ENCODE measurements around the gene FBXO30. TPM values are rescaled to one million over a fixed set of nuclear protein-coding genes. Genes with fewer than 3 reads are reported as not detected.

Gene FBXO30
- 1.7 TPM for polyA plus RNA-seq (2012; ENCODE audit: low read depth, missing spikeins)

GRCh38 chr6:145814501-145815308 lies at the start of gene FBXO30:
Gene FBXO30, minus strand, starts transcription at chr6:145814795. Its CDS starts 8,390 bp downstream, at chr6:145806405.
- peak; percentile 72 for DNase-seq (ENCODE audit: insufficient read length, low spot score)
- TF ChIP-seq POLR2AphosphoS5 (IDR thresholded peaks at IDR 0.05; ENCODE audit: low read depth, low read length) (peak; percentile 73), POU2F2 (IDR thresholded peaks at IDR 0.05; ENCODE audit: low read depth, low read length) (no peak), PAX5 (IDR thresholded peaks at IDR 0.05; ENCODE audit: insufficient read depth, low read length, severe bottlenecking) (no peak), POLR2A (IDR thresholded peaks at IDR 0.05; ENCODE audit: low read depth, low read length) (peak; percentile 57; the same call in 1 of the 2 replicates), TAF1 (IDR thresholded peaks at IDR 0.05; ENCODE audit: low read depth, low read length) (no peak; the same call in 1 of the 2 replicates), SPI1 (IDR thresholded peaks at IDR 0.05; ENCODE audit: low read depth, low read length) (no peak)
- peak; percentile 94 for FAIRE-seq

DNA sequence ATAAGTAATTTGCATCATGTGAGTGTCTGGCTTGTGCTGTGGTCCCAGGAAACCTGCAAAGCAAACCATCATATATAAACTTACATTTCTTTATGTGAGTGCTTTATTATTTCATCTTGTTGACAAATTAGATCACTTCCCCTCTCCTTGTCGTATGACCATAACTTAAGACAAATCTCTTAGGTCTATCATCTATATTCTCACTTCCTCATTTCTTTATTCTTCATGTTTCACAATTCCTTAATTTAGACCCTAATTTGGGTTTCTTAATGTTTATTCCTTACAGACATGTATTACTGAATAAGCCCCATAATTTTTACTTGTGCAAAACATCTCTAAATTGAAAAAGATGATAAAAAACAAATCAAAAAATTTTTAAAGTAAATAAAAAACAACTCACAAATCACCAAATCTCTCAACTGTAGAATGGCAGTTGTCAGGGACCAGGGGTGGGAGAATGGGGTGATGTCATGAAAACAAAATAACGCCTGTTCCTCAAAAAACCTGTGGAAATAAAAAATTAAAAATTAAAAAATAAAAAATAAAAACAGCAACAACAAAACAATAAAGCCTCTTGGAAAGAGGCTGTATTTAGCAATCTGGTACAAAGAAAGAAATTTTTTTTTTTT lies 49.5 kb upstream of the FBXO30 start:
- TF ChIP-seq POLR2AphosphoS5 (IDR thresholded peaks at IDR 0.05; ENCODE audit: low read depth, low read length) (no peak), SPI1 (IDR thresholded peaks at IDR 0.05; ENCODE audit: low read depth, low read length) (peak; percentile 92), TAF1 (IDR thresholded peaks at IDR 0.05; ENCODE audit: low read depth, low read length) (no peak), POU2F2 (IDR thresholded peaks at IDR 0.05; ENCODE audit: low read depth, low read length) (no peak)
- peak; percentile 56 for FAIRE-seq
- no peak for DNase-seq (ENCODE audit: insufficient read length, low spot score)

DNA sequence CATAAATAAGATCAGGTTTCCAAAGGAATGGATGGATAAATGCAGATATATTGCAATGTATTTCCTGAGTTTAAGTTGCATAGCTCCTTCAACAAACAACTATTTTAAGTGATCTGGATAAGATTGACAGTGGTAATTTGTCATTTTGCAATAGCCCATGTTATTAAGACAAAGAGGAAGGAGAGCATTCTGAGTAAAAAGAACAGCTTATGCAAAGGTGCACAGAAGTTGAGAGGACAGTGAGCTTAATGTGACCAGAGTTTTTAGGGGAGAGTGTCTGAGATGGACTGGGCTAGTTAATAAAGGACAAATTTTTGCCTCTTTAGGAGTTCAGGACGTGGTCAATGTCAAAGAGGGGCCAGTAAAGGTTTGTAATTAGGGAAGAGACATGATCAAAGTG lies 48.8 kb upstream of the FBXO30 start:
- TF ChIP-seq SPI1 (IDR thresholded peaks at IDR 0.05; ENCODE audit: low read depth, low read length) (no peak), POU2F2 (IDR thresholded peaks at IDR 0.05; ENCODE audit: low read depth, low read length) (no peak), PAX5 (IDR thresholded peaks at IDR 0.05; ENCODE audit: insufficient read depth, low read length, severe bottlenecking) (no peak), POLR2AphosphoS5 (IDR thresholded peaks at IDR 0.05; ENCODE audit: low read depth, low read length) (no peak), POLR2A (IDR thresholded peaks at IDR 0.05; ENCODE audit: low read depth, low read length) (no peak), TAF1 (IDR thresholded peaks at IDR 0.05; ENCODE audit: low read depth, low read length) (no peak)
- no peak for DNase-seq (ENCODE audit: insufficient read length, low spot score)
- FAIRE-seq, result no peak

- DNase-seq (ENCODE audit: insufficient read length, low spot score), result no peak
- TF ChIP-seq POLR2A (IDR thresholded peaks at IDR 0.05; ENCODE audit: low read depth, low read length), result no peak
- FAIRE-seq, result no peak
These were observed 46.0 kb upstream of the FBXO30 start for GRCh38 chr6:145860562-145860961.

- DNase-seq (ENCODE audit: insufficient read length, low spot score) (no peak), FAIRE-seq (no peak)
- no peak for TF ChIP-seq TAF1 (IDR thresholded peaks at IDR 0.05; ENCODE audit: low read depth, low read length)
- no peak for TF ChIP-seq SPI1 (IDR thresholded peaks at IDR 0.05; ENCODE audit: low read depth, low read length)
- TF ChIP-seq POU2F2 (IDR thresholded peaks at IDR 0.05; ENCODE audit: low read depth, low read length), result no peak
These were observed 36.1 kb upstream of the FBXO30 start for GRCh38 chr6:145850671-145851070.

GRCh38 chr6:145848541-145848940 lies 33.9 kb upstream of the FBXO30 start:
- DNase-seq (ENCODE audit: insufficient read length, low spot score) (no peak), FAIRE-seq (no peak)
- TF ChIP-seq POLR2A (IDR thresholded peaks at IDR 0.05; ENCODE audit: low read depth, low read length) (no peak), PAX5 (IDR thresholded peaks at IDR 0.05; ENCODE audit: insufficient read depth, low read length, severe bottlenecking) (no peak), POU2F2 (IDR thresholded peaks at IDR 0.05; ENCODE audit: low read depth, low read length) (no peak), SPI1 (IDR thresholded peaks at IDR 0.05; ENCODE audit: low read depth, low read length) (no peak), POLR2AphosphoS5 (IDR thresholded peaks at IDR 0.05; ENCODE audit: low read depth, low read length) (no peak), TAF1 (IDR thresholded peaks at IDR 0.05; ENCODE audit: low read depth, low read length) (no peak)

DNA sequence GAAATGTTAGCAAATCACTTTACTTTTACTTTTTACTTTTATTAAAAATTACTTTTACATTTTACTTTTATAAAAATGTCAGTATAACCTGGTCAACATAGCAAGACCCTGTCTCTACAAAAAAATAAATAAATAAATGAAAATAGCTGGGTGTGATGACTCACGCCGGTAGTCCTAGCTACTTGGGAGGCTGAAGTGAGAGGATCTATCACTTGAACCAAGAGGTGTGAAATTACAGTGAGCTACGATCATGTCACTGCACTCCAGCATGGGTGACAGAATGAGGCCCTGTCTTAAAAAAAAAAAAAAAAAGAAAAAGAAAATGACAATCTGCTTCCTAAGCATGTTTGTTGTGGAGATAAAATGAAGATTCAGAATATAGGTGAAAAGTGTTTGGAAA lies 31.0 kb upstream of the FBXO30 start:
- TF ChIP-seq POLR2A (IDR thresholded peaks at IDR 0.05; ENCODE audit: low read depth, low read length) (no peak), POU2F2 (IDR thresholded peaks at IDR 0.05; ENCODE audit: low read depth, low read length) (no peak), TAF1 (IDR thresholded peaks at IDR 0.05; ENCODE audit: low read depth, low read length) (no peak), SPI1 (IDR thresholded peaks at IDR 0.05; ENCODE audit: low read depth, low read length) (no peak), POLR2AphosphoS5 (IDR thresholded peaks at IDR 0.05; ENCODE audit: low read depth, low read length) (no peak), PAX5 (IDR thresholded peaks at IDR 0.05; ENCODE audit: insufficient read depth, low read length, severe bottlenecking) (no peak)
- no peak for FAIRE-seq
- DNase-seq (ENCODE audit: insufficient read length, low spot score), result no peak

GRCh38 chr6:145844933-145845540 lies 30.4 kb upstream of the FBXO30 start:
- FAIRE-seq (no peak), DNase-seq (ENCODE audit: insufficient read length, low spot score) (no peak)

GRCh38 chr6:145842693-145843546 lies 28.3 kb upstream of the FBXO30 start:
- FAIRE-seq (no peak), DNase-seq (ENCODE audit: insufficient read length, low spot score) (no peak)
- TF ChIP-seq TAF1 (IDR thresholded peaks at IDR 0.05; ENCODE audit: low read depth, low read length) (no peak), POLR2AphosphoS5 (IDR thresholded peaks at IDR 0.05; ENCODE audit: low read depth, low read length) (no peak), POLR2A (IDR thresholded peaks at IDR 0.05; ENCODE audit: low read depth, low read length) (no peak), POU2F2 (IDR thresholded peaks at IDR 0.05; ENCODE audit: low read depth, low read length) (no peak)

More at GRCh38 chr6:145844933-145845540, 30.4 kb upstream of the FBXO30 start:
- TF ChIP-seq POU2F2 (IDR thresholded peaks at IDR 0.05; ENCODE audit: low read depth, low read length), result no peak
- no peak for TF ChIP-seq PAX5 (IDR thresholded peaks at IDR 0.05; ENCODE audit: insufficient read depth, low read length, severe bottlenecking)
- no peak for TF ChIP-seq TAF1 (IDR thresholded peaks at IDR 0.05; ENCODE audit: low read depth, low read length)
- no peak for TF ChIP-seq SPI1 (IDR thresholded peaks at IDR 0.05; ENCODE audit: low read depth, low read length)
- no peak for TF ChIP-seq POLR2AphosphoS5 (IDR thresholded peaks at IDR 0.05; ENCODE audit: low read depth, low read length)
- TF ChIP-seq POLR2A (IDR thresholded peaks at IDR 0.05; ENCODE audit: low read depth, low read length), result no peak

All from GM12891 (cell line).